GM19372 (cell line): ENCODE results near the gene PACC1.

Source experiments
- ATAC-seq: cut with Tn5 transposase; IDR thresholded peaks from one replicate; pipeline ENCODE4 v1.9.1; 2021; ENCODE audit warnings: mild to moderate bottlenecking, low read depth, moderate library complexity; ENCODE audit not compliant: unreplicated experiment

PACC1 gene

DNA sequence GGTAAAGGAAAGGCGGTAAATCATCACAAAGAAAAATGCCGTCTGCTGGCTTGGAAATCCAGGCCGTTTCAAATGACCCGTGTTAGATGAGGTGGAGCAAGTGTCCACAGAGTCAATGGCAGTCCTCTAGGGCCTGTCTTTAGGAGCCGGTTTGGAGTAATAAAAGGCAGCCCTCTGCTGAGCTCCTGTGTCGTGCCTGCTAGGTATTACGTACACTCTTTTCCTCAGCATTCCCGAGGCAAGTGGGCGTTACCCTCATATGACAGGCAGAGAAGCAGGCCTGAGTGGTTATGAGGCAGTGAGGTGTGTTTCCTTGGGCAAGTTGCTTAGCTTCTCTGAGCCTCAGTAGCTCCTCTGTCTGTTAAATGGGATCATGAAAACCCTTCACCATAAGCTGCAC is 25.7 kb upstream of the PACC1 start:
- ATAC-seq, result no peak

DNA sequence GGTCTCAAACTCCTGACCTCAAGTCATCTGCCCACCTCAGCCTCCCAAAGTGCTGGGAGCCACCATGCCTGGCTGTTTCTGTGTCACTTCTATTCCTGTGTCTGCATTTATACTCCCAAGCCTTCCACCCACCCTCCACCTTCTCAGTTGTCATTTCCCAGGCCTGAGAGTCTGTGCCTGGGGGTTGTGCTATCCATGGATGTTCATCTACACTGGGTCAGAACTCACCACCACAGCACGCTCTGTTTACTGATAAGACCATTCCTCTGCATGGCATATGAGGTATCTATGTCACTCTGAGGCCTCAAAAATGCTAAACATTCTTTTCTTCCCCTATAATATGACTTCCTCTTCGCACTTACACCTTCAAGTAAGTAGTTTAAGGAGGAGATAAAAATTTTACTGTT is 24.1 kb upstream of the PACC1 start:
- no peak for ATAC-seq

DNA sequence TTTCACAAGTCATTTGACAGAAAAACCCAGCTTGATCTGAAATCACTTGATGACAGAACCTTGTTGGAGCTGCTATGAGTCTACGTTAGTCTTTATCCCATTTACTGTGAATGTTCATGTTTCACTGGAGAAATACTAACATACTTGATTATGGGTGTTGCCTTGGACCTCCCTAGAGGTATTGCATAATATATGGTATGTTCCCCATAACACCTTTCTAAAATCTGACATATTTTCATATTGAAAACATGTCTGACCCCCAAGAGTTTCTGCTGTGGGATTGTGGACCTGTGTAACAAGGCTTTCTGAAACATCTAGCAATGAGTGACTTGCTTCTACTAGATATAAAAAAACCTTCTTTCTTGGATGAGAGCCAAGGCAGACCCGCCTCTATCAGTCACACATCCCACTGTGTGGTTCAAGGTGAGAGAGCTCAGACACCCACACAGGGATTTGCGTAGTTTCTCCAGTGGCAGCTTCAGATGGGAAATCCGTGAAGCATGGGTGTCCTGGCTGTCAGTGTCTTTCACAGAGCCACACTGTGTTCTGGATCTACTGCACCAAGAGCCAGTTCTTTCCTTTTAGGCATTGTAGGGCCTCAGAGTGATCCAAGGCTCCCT is 22.6 kb upstream of the PACC1 start:
- ATAC-seq, result no peak

- no peak for ATAC-seq
These were observed 20.3 kb upstream of the PACC1 start for GRCh38 chr1:212434992-212435391.

GRCh38 chr1:212433577-212434462 is 19.1 kb upstream of the PACC1 start:
- no peak for ATAC-seq

- ATAC-seq, result peak; percentile 98
These were observed 18.2 kb upstream of the PACC1 start, which contains the start of gene NENF for GRCh38 chr1:212432661-212433576. TSS of gene NENF (plus strand) at chr1:212432920. CDS start at chr1:212432944, 24 bp downstream.

GRCh38 chr1:212432272-212432660 is 17.6 kb upstream of the PACC1 start:
- ATAC-seq, result no peak

- ATAC-seq, result no peak
These were observed 17.0 kb upstream of the PACC1 start for GRCh38 chr1:212431644-212432043.

GRCh38 chr1:212430955-212431394 is 16.3 kb upstream of the PACC1 start:
- no peak for ATAC-seq

GRCh38 chr1:212430416-212430815 is 15.7 kb upstream of the PACC1 start:
- ATAC-seq, result no peak

GRCh38 chr1:212428496-212428895 is 13.8 kb upstream of the PACC1 start:
- no peak for ATAC-seq

GRCh38 chr1:212423879-212424278 is 9.2 kb upstream of the PACC1 start:
- ATAC-seq, result no peak

DNA sequence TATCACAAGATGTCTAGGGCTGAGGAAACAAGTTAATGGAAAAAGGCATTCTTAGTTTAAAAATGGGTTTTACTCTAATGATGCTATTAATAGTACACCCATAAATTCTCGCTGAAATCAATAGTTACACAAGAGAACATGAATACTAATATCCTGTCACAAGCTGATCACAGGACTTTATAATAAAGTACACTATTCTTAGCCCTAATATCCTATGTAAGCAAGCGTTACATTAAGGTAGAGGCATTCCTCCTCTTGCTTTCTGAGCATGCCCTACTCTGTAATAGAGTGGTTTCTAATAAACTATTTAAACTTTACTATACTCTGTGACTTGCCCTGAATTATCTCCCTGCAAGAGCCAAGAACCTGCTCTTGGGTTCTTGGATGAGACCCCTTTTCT is 6.5 kb upstream of the PACC1 start:
- ATAC-seq, result no peak

DNA sequence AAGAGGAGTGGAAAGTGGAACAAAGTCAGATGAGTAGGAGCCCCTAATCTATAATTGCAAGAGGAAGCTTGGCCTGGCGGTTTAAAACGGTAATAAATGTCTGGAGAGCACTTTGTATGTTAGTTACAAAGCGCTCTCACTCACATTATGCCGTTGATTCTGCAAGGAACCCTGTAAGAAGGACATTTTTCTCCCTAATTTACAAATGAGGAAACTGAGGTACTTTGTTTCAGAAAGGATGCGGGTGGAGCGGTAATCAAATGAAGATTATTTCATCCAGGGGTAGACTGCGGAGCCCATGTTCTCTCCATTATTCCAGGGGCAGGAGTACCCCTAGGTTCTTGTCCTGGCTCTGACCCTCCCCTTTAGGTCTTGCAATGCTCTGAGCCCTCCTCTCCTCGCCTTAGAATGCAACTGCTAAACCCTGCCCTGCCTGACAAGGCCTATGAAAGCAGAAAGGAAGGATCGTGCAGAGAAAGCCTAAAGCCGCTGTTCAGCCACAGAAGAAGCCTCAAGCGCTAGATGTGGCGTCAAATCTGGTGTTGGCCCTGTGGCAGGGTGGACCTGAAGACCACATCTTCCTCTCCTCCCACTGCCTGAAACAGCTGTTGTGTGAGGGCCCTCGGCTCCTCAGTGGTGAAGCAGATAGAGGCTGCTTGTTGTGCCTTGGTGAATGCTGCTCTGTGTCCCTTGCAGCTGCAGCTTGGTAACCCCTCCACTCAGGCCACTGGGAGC is 588 bp upstream of the PACC1 start:
- ATAC-seq, result no peak

- ATAC-seq, result peak; percentile 5
These were observed 771 bp downstream of the PACC1 start for GRCh38 chr1:212413902-212414327.

DNA sequence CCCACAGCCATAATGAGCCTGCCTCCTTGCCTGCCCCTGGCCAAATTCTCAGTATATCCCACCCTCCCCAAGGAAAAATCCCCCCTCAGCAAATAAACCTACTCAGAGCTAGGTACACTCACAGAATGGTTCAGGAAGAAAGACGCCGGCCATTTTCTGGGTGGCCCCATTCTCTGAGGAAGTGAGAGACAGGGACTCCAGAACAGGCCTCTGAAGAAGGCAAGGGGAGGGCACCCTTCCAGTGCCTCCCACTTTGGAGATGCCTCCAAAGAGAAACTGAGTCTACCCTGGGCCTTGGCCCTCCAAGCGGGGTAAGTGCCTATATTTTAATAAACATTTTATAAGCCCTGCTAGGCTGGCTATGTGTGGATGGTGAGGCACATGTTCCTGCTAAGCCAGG is 2.3 kb downstream of the PACC1 start:
- ATAC-seq, result no peak

DNA sequence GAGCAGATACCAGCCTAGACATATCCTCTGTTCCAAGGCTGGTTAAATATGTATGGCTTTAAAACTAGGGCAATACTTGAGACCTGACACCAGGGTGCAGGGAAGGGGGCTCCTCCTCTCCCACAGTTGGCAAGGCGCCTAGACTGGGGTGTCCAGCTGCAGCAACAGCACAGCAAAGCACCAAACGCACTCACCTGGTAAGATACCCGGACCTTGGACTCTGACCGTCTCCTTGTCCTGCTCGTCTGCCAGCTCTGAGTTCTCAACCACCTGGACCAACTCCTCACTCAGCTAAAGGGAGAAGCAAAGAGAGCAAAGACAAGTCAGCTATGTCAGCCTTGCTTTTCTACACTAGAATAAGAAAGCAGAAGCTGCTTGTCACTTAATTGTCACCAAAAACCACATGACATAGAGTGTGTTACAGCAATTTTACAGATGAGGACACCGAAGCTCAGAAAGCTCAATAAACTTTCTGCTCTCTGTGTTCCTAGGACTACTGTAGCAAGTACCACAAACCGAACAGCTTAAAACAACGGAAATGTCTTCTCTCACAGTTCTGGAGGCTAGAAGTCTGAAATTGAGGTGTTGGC is 4.4 kb downstream of the PACC1 start:
- no peak for ATAC-seq

- ATAC-seq, result no peak
These were observed 11.9 kb downstream of the PACC1 start for GRCh38 chr1:212402666-212403321.
